Sciatic nerve (tissue), 1 donor: ENCODE results near the gene OR1S2. TPM values are rescaled to one million over a fixed set of nuclear protein-coding genes. Genes with fewer than 3 reads are reported as not detected.

ENCODE experiments used
- total RNA-seq: library from RNA; stranded (reverse); fragmentation: NEBNext Ultra II Directional; extraction: Animal tissue kit (Norgen Biotek cat#: 25700); gene quantifications from one replicate; pipeline ENCODE4 v1.2.1, GENCODE V29; 2021
- donor health status: DM: no; HTN: no; CAD: no.

Gene OR1S2
- total RNA-seq, 1 donor from 2014 or later: not detected

Other genes starting within 250 kb of the OR1S2 start
- not detected for gene OR9Q1, start 180.3 kb downstream of the OR1S2 start, total RNA-seq
- gene OR6Q1, start 173.2 kb downstream of the OR1S2 start, total RNA-seq: not detected
- gene OR9I1, start 78.6 kb downstream of the OR1S2 start, total RNA-seq: not detected
- gene OR9Q2, start 15.1 kb downstream of the OR1S2 start, total RNA-seq: not detected
- gene OR1S1, start 8.6 kb upstream of the OR1S2 start, total RNA-seq: not detected
- not detected for gene OR10Q1, start 24.8 kb upstream of the OR1S2 start, total RNA-seq
- gene OR10W1, start 64.1 kb upstream of the OR1S2 start, total RNA-seq: not detected
- gene OR5B17, start 154.9 kb upstream of the OR1S2 start, total RNA-seq: not detected
- not detected for gene OR5B3, start 202.7 kb upstream of the OR1S2 start, total RNA-seq
- not detected for gene OR5B2, start 224.0 kb upstream of the OR1S2 start, total RNA-seq
- not detected for gene OR5B12, start 238.1 kb upstream of the OR1S2 start, total RNA-seq